ENCODE data around the gene HSD17B7.
"Not testable (repeated sequence)": the region's sequence is repeated elsewhere in the genome, so short reads cannot be mapped to it uniquely, and the experiment has no call there.

The HSD17B7 gene

DNA sequence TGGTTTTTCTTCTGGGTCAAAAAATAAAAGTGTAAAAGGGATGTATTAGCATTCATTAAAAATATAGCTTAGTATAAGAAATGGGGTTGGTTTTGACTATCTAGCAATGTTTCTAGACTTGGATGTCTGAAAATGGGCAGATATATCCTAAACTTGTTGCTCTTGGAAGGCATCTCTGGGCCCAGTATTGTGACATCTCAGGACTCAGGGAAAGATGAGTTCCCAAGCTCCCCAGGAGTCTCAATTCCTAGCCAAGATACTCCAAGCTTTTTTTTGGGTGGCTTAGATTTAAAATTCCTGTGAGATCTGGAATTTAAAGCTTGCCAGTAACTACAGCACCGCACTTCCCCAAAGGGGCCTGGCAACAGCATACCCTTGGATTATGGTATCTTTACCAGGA, 11.5 kb upstream of the HSD17B7 start:
- no peak overlapping the region for H3K4me2 ChIP-seq
- no peak overlapping the region for H3K4me3 ChIP-seq (IDR thresholded peaks at IDR 0.05; ENCODE audit: insufficient read depth, low read depth, low read length)
- no peak overlapping the region for H3K27ac ChIP-seq
- TF ChIP-seq, protein P1, sequence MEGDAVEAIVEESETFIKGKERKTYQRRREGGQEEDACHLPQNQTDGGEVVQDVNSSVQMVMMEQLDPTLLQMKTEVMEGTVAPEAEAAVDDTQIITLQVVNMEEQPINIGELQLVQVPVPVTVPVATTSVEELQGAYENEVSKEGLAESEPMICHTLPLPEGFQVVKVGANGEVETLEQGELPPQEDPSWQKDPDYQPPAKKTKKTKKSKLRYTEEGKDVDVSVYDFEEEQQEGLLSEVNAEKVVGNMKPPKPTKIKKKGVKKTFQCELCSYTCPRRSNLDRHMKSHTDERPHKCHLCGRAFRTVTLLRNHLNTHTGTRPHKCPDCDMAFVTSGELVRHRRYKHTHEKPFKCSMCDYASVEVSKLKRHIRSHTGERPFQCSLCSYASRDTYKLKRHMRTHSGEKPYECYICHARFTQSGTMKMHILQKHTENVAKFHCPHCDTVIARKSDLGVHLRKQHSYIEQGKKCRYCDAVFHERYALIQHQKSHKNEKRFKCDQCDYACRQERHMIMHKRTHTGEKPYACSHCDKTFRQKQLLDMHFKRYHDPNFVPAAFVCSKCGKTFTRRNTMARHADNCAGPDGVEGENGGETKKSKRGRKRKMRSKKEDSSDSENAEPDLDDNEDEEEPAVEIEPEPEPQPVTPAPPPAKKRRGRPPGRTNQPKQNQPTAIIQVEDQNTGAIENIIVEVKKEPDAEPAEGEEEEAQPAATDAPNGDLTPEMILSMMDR (conservative IDR thresholded peaks at IDR 0.05; ENCODE audit: low read depth, low read length): no peak
- H3K36me3 ChIP-seq (ENCODE audit: insufficient read depth): no peaks in the 10 kb centered on the region
- H3K27me3 ChIP-seq (ENCODE audit: insufficient read depth, low read depth): no peaks in the 10 kb centered on the region
- no peaks in the 10 kb centered on the region for H3K4me1 ChIP-seq (ENCODE audit: low read depth, poor library complexity, severe bottlenecking)
- H3K9ac ChIP-seq: no peak overlapping the region
- H2AFZ ChIP-seq (ENCODE audit: low read depth): no peak overlapping the region
- no peaks in the 10 kb centered on the region for H3K79me2 ChIP-seq (ENCODE audit: insufficient read depth, low read depth)
- no peaks in the 10 kb centered on the region for H4K20me1 ChIP-seq (ENCODE audit: insufficient read depth)

DNA sequence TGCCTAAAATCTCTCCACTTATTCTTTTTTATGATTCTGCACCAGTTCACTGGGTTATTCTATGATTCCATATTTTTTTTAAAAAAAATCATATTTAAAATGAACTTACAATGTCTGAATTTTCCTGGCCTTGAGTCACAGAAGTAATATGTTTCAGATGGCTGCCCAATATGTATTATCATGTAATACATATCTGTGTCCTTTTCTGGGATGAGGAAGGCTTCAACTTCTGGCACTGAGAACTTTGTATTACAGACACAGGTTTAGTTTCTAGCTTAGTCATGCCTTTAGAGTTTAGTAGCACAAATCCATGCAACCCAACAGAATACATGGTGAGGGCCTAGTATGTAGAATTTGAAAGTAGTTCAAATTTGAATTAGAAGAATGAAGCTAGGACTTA, 7.8 kb upstream of the HSD17B7 start:
- Histone ChIP-seq H3K79me2 (ENCODE audit: insufficient read depth, low read depth) (no peaks in the 10 kb centered on the region), H3K36me3 (ENCODE audit: insufficient read depth) (no peaks in the 10 kb centered on the region)

DNA sequence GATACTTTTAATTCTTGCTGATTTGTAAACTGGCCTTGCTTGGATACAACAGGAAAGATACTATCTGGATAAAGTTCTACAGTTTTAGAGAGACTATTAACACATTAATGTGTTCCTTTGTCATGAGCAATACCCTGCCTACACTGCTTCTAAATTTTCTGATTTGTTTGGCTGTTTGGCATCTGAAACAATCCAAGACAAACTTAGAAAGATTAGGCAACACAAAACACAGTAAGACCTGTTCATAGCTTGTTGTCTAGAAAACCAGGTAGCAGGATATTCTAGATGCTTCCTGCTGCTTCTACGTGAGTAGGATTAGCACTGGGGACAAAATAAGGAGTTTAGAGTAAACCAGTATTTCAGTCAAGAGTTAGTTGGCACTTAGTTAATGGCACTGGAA, 5.6 kb upstream of the HSD17B7 start:
- H3K79me2 ChIP-seq (ENCODE audit: insufficient read depth, low read depth); H3K36me3 ChIP-seq (ENCODE audit: insufficient read depth); H3K4me3 ChIP-seq (IDR thresholded peaks at IDR 0.05; ENCODE audit: insufficient read depth, low read depth, low read length); H3K27me3 ChIP-seq (ENCODE audit: insufficient read depth, low read depth); H4K20me1 ChIP-seq (ENCODE audit: insufficient read depth); H3K4me2 ChIP-seq; H3K27ac ChIP-seq; H3K9ac ChIP-seq; H2AFZ ChIP-seq (ENCODE audit: low read depth): not testable (repeated sequence)
- peaks cover 13% of the 10 kb centered on the region for H3K4me1 ChIP-seq (ENCODE audit: low read depth, poor library complexity, severe bottlenecking)

More for the DNA sequence above, 7.8 kb upstream of the HSD17B7 start:
- H2AFZ ChIP-seq (ENCODE audit: low read depth): no peak overlapping the region
- no peak overlapping the region for H3K27ac ChIP-seq
- no peak overlapping the region for H3K9ac ChIP-seq
- no peak overlapping the region for H3K4me2 ChIP-seq
- H4K20me1 ChIP-seq (ENCODE audit: insufficient read depth): no peaks in the 10 kb centered on the region
- H3K4me1 ChIP-seq (ENCODE audit: low read depth, poor library complexity, severe bottlenecking): peaks cover 7% of the 10 kb centered on the region
- H3K27me3 ChIP-seq (ENCODE audit: insufficient read depth, low read depth): no peaks in the 10 kb centered on the region
- H3K4me3 ChIP-seq (IDR thresholded peaks at IDR 0.05; ENCODE audit: insufficient read depth, low read depth, low read length): no peak overlapping the region
- TF ChIP-seq, protein P1 (conservative IDR thresholded peaks at IDR 0.05; ENCODE audit: low read depth, low read length): no peak

DNA sequence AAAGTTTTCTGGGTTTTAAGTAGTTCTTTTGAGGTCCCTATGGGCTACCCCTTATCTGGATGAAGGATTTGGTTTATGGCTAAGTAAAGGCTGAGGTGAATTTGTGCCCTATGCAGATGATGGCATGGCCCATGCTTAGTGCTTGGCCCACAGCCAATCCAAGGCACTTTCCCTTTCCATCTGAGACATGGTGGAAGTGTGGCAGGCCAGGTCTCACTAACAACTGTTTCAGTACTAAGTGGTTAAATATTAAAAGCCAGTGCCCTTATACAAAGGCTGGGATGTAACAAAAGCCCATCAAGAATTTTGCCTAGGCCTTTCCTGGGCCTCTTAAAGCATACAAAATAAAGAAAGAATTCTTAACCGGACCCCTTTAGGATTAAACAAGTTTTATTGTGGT, 1.7 kb upstream of the HSD17B7 start:
- not testable (repeated sequence) for H3K27me3 ChIP-seq (ENCODE audit: insufficient read depth, low read depth); H2AFZ ChIP-seq (ENCODE audit: low read depth)

DNA sequence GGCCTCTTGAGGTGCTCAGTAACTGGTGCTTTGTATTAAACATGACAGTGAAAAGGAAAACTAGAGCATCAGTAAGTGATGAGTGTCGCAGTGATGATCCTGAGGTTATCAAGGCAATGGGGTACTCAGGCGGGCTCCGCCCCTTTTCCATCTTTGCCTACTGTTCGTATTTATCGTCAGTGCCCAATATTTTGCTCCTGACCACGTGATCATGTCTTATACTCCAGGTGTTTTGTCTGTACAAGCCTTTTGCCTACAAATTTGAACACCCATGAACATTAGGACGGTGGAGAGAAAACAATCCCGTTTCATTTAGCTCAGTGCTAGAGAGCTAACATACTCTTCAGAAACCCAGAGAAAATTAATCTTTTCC, 469 bp downstream of the HSD17B7 start:
- Histone ChIP-seq H3K9ac (peak overlapping the region; percentile 52), H2AFZ (ENCODE audit: low read depth) (peak overlapping the region; percentile 56), H3K4me2 (peak overlapping the region; percentile 60; the same call in 1 of the 2 replicates), H3K4me1 (ENCODE audit: low read depth, poor library complexity, severe bottlenecking) (peaks cover 25% of the 10 kb centered on the region), H3K27ac (peak overlapping the region; percentile 62)
- H4K20me1 ChIP-seq (ENCODE audit: insufficient read depth); H3K36me3 ChIP-seq (ENCODE audit: insufficient read depth); H3K4me3 ChIP-seq (IDR thresholded peaks at IDR 0.05; ENCODE audit: insufficient read depth, low read depth, low read length); H3K27me3 ChIP-seq (ENCODE audit: insufficient read depth, low read depth); H3K79me2 ChIP-seq (ENCODE audit: insufficient read depth, low read depth): not testable (repeated sequence)

More for the DNA sequence above, 1.7 kb upstream of the HSD17B7 start:
- peaks cover 19% of the 10 kb centered on the region for H3K4me1 ChIP-seq (ENCODE audit: low read depth, poor library complexity, severe bottlenecking)
- not testable (repeated sequence) for H3K4me3 ChIP-seq (IDR thresholded peaks at IDR 0.05; ENCODE audit: insufficient read depth, low read depth, low read length); H3K79me2 ChIP-seq (ENCODE audit: insufficient read depth, low read depth); H3K9ac ChIP-seq; H3K36me3 ChIP-seq (ENCODE audit: insufficient read depth); H4K20me1 ChIP-seq (ENCODE audit: insufficient read depth); H3K4me2 ChIP-seq; H3K27ac ChIP-seq

DNA sequence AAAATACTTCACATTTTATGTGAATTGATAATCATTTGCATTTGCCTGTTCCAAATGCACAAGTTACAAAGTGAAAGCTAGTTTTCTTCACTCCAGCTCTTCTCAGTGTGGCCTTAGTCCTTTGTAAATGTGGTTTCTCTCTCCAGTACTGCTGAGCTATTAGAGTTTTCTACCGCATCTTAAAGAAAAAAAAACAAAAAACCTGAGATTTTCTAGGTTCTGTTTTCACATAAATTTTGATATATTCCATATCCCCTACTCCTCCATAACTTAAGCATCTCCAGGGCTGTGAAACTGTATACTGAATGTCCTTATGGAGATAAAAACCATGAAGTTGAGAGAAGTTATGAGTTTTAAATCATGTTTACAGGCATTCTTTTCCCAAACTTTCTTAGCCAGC, 3.8 kb downstream of the HSD17B7 start:
- not testable (repeated sequence) for H3K27ac ChIP-seq; H3K36me3 ChIP-seq (ENCODE audit: insufficient read depth); H3K4me2 ChIP-seq; H3K27me3 ChIP-seq (ENCODE audit: insufficient read depth, low read depth); H4K20me1 ChIP-seq (ENCODE audit: insufficient read depth); H2AFZ ChIP-seq (ENCODE audit: low read depth); H3K79me2 ChIP-seq (ENCODE audit: insufficient read depth, low read depth); H3K4me3 ChIP-seq (IDR thresholded peaks at IDR 0.05; ENCODE audit: insufficient read depth, low read depth, low read length); H3K9ac ChIP-seq
- H3K4me1 ChIP-seq (ENCODE audit: low read depth, poor library complexity, severe bottlenecking): peaks cover 28% of the 10 kb centered on the region

DNA sequence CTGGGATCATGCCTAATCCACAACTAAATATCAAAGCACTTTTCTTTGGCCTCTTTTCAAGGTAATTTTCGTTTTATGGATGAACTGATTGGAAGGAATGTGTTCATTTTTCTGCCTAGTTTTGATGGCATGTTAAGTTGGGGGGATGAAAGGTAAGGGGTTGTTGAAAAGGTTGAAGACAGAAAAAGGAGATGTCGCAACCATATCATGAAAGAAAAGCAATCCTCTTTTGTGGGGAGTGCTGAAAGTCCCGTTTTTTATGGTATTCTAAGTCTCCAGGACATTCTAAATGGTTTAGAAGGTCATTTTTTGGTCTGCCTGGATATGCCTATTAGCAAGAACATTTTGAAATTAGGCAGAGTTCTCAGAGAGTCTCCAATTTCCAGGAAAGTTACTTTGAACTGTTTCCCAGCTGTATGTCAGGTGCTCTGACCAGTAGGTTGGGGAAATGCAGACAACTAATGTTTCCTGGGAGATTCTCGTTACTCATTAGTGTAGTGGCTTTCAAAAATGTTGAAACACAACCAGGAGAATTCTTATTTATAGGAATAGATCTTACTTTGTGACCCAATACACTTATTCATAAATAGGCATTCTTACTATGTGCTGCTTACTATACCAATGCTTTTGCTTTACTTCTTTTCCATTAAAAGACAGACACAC, 6.2 kb downstream of the HSD17B7 start:
- not testable (repeated sequence) for H3K4me3 ChIP-seq (IDR thresholded peaks at IDR 0.05; ENCODE audit: insufficient read depth, low read depth, low read length); H3K36me3 ChIP-seq (ENCODE audit: insufficient read depth); H2AFZ ChIP-seq (ENCODE audit: low read depth); H3K27me3 ChIP-seq (ENCODE audit: insufficient read depth, low read depth); H3K79me2 ChIP-seq (ENCODE audit: insufficient read depth, low read depth); H3K4me2 ChIP-seq; H3K27ac ChIP-seq; H3K9ac ChIP-seq; H4K20me1 ChIP-seq (ENCODE audit: insufficient read depth)
- peaks cover 28% of the 10 kb centered on the region for H3K4me1 ChIP-seq (ENCODE audit: low read depth, poor library complexity, severe bottlenecking)

Measured in KMS-11 (cell line).